ENCODE results near the gene RUVBL1.
A peak's percentile ranks its signal among the peaks of the same experiment; 100 is the strongest.

The RUVBL1 gene

GRCh38 chr3:128152419-128153155 is 29.0 kb upstream of the RUVBL1 start:
- H3K4me1 Mint-ChIP-seq (ENCODE audit: low read depth) = peaks cover 46% of the 10 kb centered on the region
- peaks cover 5% of the 10 kb centered on the region for H3K9me3 Mint-ChIP-seq

GRCh38 chr3:128151758-128152274 is 28.2 kb upstream of the RUVBL1 start:
- Mint-ChIP-seq H3K36me3 (ENCODE audit: low read depth) (peaks cover 17% of the 10 kb centered on the region), H3K4me1 (ENCODE audit: low read depth) (peaks cover 46% of the 10 kb centered on the region), H3K27me3 (no peaks in the 10 kb centered on the region), H3K4me3 (no peak overlapping the region), H3K27ac (peak overlapping the region; percentile 57), H3K9me3 (peaks cover 5% of the 10 kb centered on the region)
- intact Hi-C loops (cut with micrococcal nuclease) = no loop called here

More at GRCh38 chr3:128152419-128153155, 29.0 kb upstream of the RUVBL1 start:
- no peaks in the 10 kb centered on the region for H3K27me3 Mint-ChIP-seq
- peak overlapping the region; percentile 86 for H3K27ac Mint-ChIP-seq
- H3K36me3 Mint-ChIP-seq (ENCODE audit: low read depth) = peaks cover 24% of the 10 kb centered on the region
- intact Hi-C loops (cut with micrococcal nuclease) = loop anchor here (1.0 kb wide), 1 partner anchor 7 kb away; no protein-coding TSS in a partner anchor
- H3K4me3 Mint-ChIP-seq = peak overlapping the region; percentile 86

- peaks cover 5% of the 10 kb centered on the region for H3K9me3 Mint-ChIP-seq
- peak overlapping the region; percentile 78 for H3K27ac Mint-ChIP-seq
- H3K36me3 Mint-ChIP-seq (ENCODE audit: low read depth) = peaks cover 25% of the 10 kb centered on the region
- H3K4me1 Mint-ChIP-seq (ENCODE audit: low read depth) = peaks cover 54% of the 10 kb centered on the region
- intact Hi-C loops (cut with micrococcal nuclease) = loop anchor here (5.0 kb wide), 1 partner anchor 72 kb away; no protein-coding TSS in a partner anchor
- no peak overlapping the region for H3K4me3 Mint-ChIP-seq
- H3K27me3 Mint-ChIP-seq = no peaks in the 10 kb centered on the region
Measured at GRCh38 chr3:128149650-128150049, 26.0 kb upstream of the RUVBL1 start.

GRCh38 chr3:128146201-128146600 is 22.6 kb upstream of the RUVBL1 start:
- no peaks in the 10 kb centered on the region for H3K27me3 Mint-ChIP-seq
- H3K4me1 Mint-ChIP-seq (ENCODE audit: low read depth) = peaks cover 42% of the 10 kb centered on the region
- H3K4me3 Mint-ChIP-seq = no peak overlapping the region
- H3K27ac Mint-ChIP-seq = peak overlapping the region; percentile 91
- no peaks in the 10 kb centered on the region for H3K9me3 Mint-ChIP-seq
- intact Hi-C loops (cut with micrococcal nuclease) = loop anchor here (5.0 kb wide), 1 partner anchor 69 kb away; no protein-coding TSS in a partner anchor
- H3K36me3 Mint-ChIP-seq (ENCODE audit: low read depth) = peaks cover 12% of the 10 kb centered on the region

GRCh38 chr3:128145279-128145678 is 21.7 kb upstream of the RUVBL1 start:
- Mint-ChIP-seq H3K4me3 (peak overlapping the region; percentile 68), H3K27ac (peak overlapping the region; percentile 91), H3K4me1 (ENCODE audit: low read depth) (peaks cover 42% of the 10 kb centered on the region), H3K27me3 (no peaks in the 10 kb centered on the region), H3K36me3 (ENCODE audit: low read depth) (peaks cover 12% of the 10 kb centered on the region), H3K9me3 (no peaks in the 10 kb centered on the region)
- intact Hi-C loops (cut with micrococcal nuclease) = loop anchor here (1.0 to 5.0 kb wide), 2 partner anchors 8 to 68 kb away; partner anchors contain the start of gene EEFSEC

GRCh38 chr3:128144512-128145187 is 21.0 kb upstream of the RUVBL1 start:
- peaks cover under 1% of the 10 kb centered on the region for H3K27me3 Mint-ChIP-seq
- peak overlapping the region; percentile 1 for H3K4me3 Mint-ChIP-seq
- H3K4me1 Mint-ChIP-seq (ENCODE audit: low read depth) = peaks cover 36% of the 10 kb centered on the region
- H3K36me3 Mint-ChIP-seq (ENCODE audit: low read depth) = peaks cover 12% of the 10 kb centered on the region
- intact Hi-C loops (cut with micrococcal nuclease) = loop anchor here (1.0 to 5.0 kb wide), 2 partner anchors 9 to 67 kb away; partner anchors contain the start of gene EEFSEC
- H3K27ac Mint-ChIP-seq = peak overlapping the region; percentile 91
- no peaks in the 10 kb centered on the region for H3K9me3 Mint-ChIP-seq

GRCh38 chr3:128143496-128143895 is 19.9 kb upstream of the RUVBL1 start:
- Mint-ChIP-seq H3K27me3 (peaks cover 10% of the 10 kb centered on the region), H3K27ac (peak overlapping the region; percentile 91), H3K4me1 (ENCODE audit: low read depth) (peaks cover 33% of the 10 kb centered on the region), H3K36me3 (ENCODE audit: low read depth) (peaks cover 12% of the 10 kb centered on the region), H3K4me3 (no peak overlapping the region), H3K9me3 (no peaks in the 10 kb centered on the region)
- intact Hi-C loops (cut with micrococcal nuclease) = no loop called here

- no peaks in the 10 kb centered on the region for H3K9me3 Mint-ChIP-seq
- H3K27ac Mint-ChIP-seq = no peak overlapping the region
- H3K4me1 Mint-ChIP-seq (ENCODE audit: low read depth) = peaks cover 15% of the 10 kb centered on the region
- no peaks in the 10 kb centered on the region for H3K36me3 Mint-ChIP-seq (ENCODE audit: low read depth)
- H3K27me3 Mint-ChIP-seq = peaks cover 7% of the 10 kb centered on the region
- intact Hi-C loops (cut with micrococcal nuclease) = loop anchor here (1.0 kb wide), 1 partner anchor 38 kb away; no protein-coding TSS in a partner anchor
- no peak overlapping the region for H3K4me3 Mint-ChIP-seq
Measured at GRCh38 chr3:128133273-128133883, 9.8 kb upstream of the RUVBL1 start.

- no peaks in the 10 kb centered on the region for H3K9me3 Mint-ChIP-seq
Measured at GRCh38 chr3:128131897-128132646, 8.5 kb upstream of the RUVBL1 start.

GRCh38 chr3:128128251-128128650 is 4.6 kb upstream of the RUVBL1 start:
- Mint-ChIP-seq H3K27ac (no peak overlapping the region), H3K4me1 (ENCODE audit: low read depth) (peaks cover 23% of the 10 kb centered on the region), H3K36me3 (ENCODE audit: low read depth) (peaks cover 7% of the 10 kb centered on the region), H3K4me3 (no peak overlapping the region), H3K27me3 (peaks cover 1% of the 10 kb centered on the region), H3K9me3 (no peaks in the 10 kb centered on the region)
- intact Hi-C loops (cut with micrococcal nuclease) = no loop called here

More at GRCh38 chr3:128131897-128132646, 8.5 kb upstream of the RUVBL1 start:
- intact Hi-C loops (cut with micrococcal nuclease) = no loop called here
- Mint-ChIP-seq H3K27me3 (peaks cover 3% of the 10 kb centered on the region), H3K36me3 (ENCODE audit: low read depth) (no peaks in the 10 kb centered on the region), H3K4me1 (ENCODE audit: low read depth) (peaks cover 15% of the 10 kb centered on the region), H3K4me3 (no peak overlapping the region), H3K27ac (no peak overlapping the region)

- peaks cover 23% of the 10 kb centered on the region for H3K4me1 Mint-ChIP-seq (ENCODE audit: low read depth)
- intact Hi-C loops (cut with micrococcal nuclease) = no loop called here
- peaks cover 1% of the 10 kb centered on the region for H3K27me3 Mint-ChIP-seq
- no peaks in the 10 kb centered on the region for H3K9me3 Mint-ChIP-seq
- peaks cover 8% of the 10 kb centered on the region for H3K36me3 Mint-ChIP-seq (ENCODE audit: low read depth)
- H3K27ac Mint-ChIP-seq = no peak overlapping the region
- H3K4me3 Mint-ChIP-seq = no peak overlapping the region
Measured at GRCh38 chr3:128127236-128127635, 3.6 kb upstream of the RUVBL1 start.

- Mint-ChIP-seq H3K4me3 (peak overlapping the region; percentile 96), H3K27me3 (no peaks in the 10 kb centered on the region), H3K4me1 (ENCODE audit: low read depth) (peaks cover 13% of the 10 kb centered on the region), H3K27ac (peak overlapping the region; percentile 93), H3K9me3 (no peaks in the 10 kb centered on the region), H3K36me3 (ENCODE audit: low read depth) (peaks cover 8% of the 10 kb centered on the region)
- intact Hi-C loops (cut with micrococcal nuclease) = loop anchor here (5.0 kb wide), 1 partner anchor 46 kb away; no protein-coding TSS in a partner anchor
Measured at GRCh38 chr3:128123156-128123537, 465 bp downstream of the RUVBL1 start.

- Mint-ChIP-seq H3K27me3 (no peaks in the 10 kb centered on the region), H3K4me3 (no peak overlapping the region)
- intact Hi-C loops (cut with micrococcal nuclease) = loop anchor here (5.0 kb wide), 1 partner anchor 45 kb away; no protein-coding TSS in a partner anchor
Measured at GRCh38 chr3:128122013-128122412, 1.6 kb downstream of the RUVBL1 start.

More at GRCh38 chr3:128122013-128122412, 1.6 kb downstream of the RUVBL1 start:
- Mint-ChIP-seq H3K27ac (no peak overlapping the region), H3K9me3 (no peaks in the 10 kb centered on the region), H3K4me1 (ENCODE audit: low read depth) (peaks cover 13% of the 10 kb centered on the region), H3K36me3 (ENCODE audit: low read depth) (peaks cover 18% of the 10 kb centered on the region)

Data from dendritic cell treated with granulocyte-macrophage colony-stimulating factor and Interleukin-4, amounts not matched to agents 40 ng/mL and 50 ng/mL, for 4 days (primary cell).